AG08395 (cell line): ENCODE results near the gene MERTK.
"Not testable (repeated sequence)": the region's sequence is repeated elsewhere in the genome, so short reads cannot be mapped to it uniquely, and the experiment has no call there.

ENCODE experiments used
- DNase-seq: peaks from one replicate; pipeline ENCODE4 v3.0.0; 2012; ENCODE audit warnings: mixed read lengths, low spot score

Gene MERTK

DNA sequence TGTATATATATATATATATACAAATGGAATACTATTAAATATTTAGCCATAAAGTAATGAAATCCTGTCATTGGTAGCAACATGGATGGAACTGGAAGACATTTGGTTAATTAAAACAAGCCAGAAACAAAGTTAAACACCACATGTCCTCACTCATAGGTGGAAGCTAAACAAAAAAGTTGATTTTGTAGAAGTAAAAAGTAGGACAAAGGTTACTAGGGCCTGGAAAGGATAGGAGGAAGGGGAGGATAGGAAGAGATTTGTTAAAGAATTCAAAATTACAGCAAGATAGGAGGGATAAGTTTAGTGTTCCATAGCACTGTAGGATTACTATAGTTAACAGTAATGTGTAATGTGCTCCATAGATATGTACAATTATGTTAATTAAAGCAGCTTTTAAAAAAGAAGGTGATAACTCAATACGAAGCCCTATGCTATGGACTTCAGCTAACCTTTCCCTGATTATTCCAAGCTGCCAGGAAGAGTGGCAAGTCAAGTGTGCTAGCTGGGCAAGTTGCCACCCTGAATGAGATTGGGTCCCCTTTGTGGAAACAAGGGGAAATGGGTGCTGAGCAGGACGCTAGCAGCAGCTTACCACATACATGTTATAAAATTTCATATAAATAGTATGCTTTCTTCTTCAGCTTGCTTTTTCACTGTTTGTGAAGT, 12.3 kb downstream of the MERTK start:
- DNase-seq: no peak

DNA sequence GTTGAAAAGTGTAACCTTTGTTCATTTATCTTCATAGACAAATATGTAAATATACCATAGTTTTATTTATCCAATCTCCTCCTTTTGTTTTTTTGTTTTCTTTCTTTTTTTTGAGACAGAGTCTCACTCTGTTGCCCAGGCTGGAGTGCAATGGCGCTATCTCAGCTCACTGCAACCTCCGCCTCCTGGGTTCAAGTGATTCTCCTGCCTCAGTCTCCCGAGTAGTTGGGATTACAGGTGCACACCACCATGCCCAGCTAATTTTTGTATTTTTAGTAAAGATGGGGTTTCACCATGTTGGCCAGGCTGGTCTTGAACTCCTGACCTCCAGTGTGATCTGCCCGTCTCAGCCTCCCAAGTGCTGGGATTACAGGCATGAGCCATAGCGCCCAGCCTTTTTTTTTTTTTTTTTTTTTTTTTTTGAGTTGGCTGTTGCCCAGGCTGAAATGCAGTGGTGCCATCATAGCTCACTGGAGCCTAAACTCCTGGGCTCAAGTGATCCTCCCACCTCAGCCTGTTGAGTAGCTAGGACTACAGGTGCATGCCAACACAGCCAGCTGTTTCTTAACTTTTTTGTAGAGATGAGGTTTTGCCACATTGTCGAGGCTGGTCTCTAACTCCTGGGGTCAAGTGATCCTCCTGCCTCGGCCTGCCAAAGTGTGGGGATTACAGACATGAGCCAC, 13.0 kb downstream of the MERTK start:
- not testable (repeated sequence) for DNase-seq

DNA sequence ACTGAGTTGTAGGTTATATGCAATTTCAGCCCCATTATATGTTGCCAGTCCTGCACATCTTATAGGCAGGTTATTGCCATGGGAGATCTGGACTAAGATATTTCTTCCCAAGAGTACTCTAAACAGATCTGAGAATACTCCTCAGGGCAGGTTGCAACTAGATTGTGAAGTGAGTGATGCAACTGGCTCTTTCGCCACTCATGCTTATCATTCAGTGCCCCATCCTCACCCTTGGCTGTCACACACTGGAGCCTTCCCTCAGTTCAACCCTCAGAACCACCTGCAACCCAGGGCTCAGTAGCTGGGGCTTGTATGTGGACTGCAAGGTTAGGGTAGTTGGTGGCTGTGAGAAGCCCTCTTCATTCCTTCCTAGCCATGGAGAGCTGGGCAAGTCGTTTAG, 14.1 kb downstream of the MERTK start:
- DNase-seq: no peak

DNA sequence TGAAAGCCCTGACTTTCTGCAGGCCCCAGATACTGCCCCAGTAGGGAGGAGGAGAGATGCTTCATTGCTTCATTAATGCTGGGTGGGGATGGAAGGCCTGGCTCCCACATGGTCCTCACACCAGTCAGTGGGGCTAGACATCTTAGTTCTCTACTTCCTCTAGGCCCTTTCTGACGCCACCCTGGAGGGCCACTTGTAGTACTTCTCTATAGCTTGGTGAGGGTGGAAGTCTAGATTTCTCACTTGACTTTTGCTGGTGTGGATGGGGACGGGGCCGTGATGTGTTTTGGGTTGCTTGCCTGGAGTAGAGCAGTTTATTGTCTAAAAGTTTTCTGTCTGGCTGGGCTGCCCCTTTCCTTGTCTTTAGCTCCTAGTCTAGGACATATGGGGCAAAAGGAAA, 18.7 kb downstream of the MERTK start:
- DNase-seq: no peak

DNA sequence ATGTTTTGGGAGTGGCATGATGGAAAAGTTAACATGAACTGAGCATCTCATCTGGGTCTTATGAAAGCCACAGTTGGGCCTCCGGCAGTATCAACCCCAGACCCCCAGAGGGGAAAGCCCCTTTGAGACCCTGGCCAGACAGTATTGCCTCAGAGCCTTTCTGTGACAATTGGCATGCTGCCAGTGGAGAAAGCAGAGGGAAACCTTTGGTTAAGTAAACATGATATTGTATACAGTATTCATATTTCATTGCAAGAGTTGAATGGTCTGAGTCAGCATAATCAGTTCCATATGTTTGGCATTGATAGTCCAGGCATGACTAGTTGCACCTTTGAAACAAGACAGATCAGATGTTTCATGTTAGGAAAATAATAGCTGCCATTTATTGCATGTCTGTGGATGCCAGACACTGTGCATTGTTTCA, 20.0 kb downstream of the MERTK start:
- peak; percentile 65 for DNase-seq

DNA sequence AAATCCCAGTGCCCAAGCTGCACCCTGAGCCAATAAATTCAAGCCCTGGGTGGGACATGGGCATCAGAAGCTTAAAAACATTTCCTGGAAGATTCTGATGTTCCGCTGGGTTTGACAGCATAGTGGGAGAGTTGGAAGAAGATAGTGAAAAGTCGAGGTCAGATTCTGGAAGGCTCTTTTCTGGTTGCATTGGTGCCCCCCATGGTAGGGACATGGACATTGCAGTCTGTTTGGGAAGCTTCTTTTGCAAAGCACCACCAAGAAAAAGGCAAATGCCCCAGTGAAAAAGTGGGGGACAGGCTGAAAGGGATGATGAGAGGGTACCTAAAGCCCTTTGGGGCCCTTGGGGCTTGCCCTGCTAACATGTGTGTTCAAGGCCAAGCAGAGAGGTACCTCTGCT, 21.0 kb downstream of the MERTK start:
- DNase-seq: no peak

DNA sequence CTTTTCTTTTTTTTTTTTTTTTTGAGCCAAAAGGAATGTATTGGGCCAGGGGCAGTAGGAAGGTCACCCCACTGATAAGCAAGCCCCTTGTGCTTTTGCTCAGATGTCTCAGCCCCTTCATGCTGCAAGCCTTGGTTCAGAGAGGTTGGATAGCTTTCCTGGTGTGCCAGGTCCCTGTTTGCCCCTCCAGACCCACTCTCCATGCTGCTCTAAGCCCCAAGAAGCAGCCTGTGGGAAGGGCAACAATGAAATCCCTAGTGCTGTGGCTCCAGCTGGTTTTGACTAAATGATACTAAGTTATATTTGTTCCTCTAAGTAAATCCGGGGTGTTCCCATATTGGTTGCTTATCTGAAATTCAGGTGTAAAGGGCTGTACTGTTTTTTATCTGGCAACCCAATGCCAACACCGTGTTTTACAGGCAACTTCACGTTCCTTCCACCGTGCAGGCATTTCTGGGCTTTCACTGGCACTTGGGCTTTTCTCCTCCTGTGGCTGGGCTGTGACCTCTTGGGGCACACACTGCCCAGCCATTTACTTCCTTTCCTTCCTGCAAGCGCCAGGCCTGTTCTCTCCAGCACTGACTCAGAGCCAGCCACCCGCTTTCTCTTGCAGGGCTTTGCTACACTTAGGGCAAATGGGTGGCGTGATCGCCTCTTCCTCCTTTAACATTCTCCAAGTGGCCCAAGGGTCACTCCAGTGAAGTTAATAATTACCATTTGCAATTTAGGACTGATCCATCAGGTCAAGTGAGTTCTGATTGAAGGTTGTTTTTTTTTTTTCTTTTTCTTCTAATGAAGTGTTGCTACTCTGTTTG, 21.6 kb downstream of the MERTK start:
- DNase-seq: no peak

DNA sequence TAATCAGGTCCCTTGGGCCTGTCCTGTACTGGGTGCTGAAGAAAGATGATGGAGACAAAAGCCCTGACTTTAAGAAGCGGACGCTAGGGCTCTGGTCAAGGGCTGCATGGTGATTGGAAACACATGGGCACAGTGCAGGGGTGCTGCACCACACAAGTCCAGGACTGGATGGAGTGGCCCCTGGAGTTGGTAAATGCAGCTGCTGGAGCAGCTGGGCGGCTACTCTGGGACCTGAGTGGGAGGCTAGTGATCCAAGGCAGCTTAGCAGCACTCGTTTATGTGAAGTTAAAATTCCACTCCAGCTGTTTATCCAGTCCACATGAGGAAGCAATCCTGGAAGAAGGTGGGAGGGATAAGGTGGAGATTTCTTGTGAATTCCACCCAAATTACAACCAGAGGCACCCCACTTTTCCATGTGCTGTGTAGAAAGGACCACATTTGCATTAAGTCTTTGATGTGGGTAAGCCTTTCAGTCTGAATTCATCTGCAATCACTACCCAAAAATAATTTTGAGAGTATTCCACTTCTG, 24.9 kb downstream of the MERTK start:
- DNase-seq: no peak

DNA sequence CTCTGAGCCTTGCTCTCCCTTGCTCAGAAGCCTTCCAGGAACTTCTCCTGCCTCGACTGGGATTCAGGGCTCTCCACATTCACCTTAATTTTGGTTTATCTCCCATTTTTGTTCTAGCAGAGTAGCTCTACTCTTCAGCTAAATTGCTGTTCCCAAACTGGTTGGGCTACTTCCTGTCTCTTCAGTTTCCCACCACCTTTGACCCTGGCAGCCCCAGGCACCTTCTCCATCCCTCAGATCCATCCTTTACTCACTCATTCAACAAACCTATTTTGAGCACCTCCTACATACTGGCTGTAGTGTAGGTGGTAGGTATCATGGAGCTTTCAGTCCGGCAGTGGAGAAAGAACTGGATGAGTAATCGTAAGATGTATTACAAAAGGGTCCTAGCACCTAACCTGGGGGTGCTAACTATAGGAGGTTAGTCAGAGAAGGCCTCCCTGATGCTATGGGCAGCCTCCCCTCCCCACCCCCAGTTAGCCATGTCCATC, 26.3 kb downstream of the MERTK start:
- DNase-seq: no peak

DNA sequence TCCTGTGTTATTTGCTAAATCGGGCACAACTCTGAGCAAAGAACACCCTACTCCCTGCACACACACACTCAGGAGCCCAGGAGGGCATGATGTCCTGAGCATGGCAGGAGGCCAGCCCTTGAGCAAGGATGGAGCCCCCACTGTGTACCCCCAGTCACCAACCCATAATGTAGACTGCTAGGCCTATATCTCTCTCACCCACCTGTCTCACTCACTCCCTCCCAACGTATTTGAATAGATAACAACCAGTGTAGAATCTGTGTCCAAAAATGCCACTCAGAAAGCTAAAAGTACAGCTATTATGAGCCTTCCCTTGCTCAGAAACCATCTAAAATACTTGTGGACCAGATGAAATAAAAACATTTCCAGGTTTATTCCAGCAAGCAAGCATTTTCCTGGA, 29.3 kb downstream of the MERTK start:
- no peak for DNase-seq

DNA sequence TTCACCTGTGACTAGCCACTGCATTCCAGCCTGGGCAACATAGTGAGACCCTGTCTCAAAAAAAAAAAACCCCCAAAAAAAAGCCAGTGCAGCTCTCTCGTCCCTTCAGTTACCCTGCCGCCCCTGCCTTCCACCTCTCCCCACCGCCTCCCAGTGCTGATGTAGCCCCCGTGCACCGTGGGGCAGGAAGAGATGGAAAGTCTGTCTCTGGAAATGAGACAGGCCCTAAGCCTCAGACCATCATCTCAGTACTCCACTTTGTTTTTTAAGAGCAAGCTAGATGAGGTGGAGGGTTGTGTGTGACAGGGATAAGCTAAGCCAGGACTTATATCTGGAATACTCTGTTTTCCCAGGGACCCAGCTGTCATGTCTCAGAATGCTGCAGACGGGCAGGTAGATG, 32.0 kb downstream of the MERTK start:
- no peak for DNase-seq

DNA sequence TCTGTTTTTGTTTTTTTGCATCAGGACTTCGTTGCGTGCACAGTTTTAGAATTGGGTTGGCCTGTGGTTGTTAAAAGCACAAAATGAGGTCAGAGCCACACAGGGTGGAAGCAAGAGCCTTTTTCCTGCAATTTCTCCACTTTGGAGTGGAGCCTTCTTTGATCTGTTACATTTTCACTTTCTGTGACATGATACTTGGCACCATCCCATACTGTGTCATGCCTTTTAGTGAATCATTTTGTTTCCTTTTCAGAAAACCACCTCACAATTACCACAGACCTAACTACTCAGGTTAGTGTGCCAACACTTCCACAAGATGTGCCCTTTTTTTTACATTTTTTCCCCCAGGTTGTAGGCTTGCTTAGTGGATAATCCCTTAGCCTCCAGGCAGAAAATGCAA, 32.5 kb downstream of the MERTK start:
- DNase-seq: peak; percentile 47

DNA sequence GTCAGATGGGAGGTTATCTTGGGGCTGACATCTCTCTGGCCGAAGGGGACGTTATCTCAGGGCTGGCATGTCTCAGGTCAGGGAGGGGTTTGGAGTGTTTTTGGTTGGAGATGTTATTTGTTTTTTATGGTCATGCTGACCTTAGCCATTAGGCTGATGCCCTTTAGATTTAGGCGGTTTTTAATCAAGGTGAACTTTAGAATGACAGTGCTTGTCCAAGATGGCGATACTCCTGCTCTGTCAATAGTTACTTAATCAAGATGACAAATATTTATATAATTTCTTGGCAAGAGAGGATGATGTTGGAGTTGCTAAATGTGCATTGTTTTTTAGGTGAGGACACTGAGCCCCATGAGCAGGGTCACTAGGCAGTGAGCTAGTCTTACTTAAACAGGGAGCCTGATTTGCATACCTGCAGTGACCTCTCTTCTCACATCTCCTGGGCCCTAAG, 34.5 kb downstream of the MERTK start:
- no peak for DNase-seq

DNA sequence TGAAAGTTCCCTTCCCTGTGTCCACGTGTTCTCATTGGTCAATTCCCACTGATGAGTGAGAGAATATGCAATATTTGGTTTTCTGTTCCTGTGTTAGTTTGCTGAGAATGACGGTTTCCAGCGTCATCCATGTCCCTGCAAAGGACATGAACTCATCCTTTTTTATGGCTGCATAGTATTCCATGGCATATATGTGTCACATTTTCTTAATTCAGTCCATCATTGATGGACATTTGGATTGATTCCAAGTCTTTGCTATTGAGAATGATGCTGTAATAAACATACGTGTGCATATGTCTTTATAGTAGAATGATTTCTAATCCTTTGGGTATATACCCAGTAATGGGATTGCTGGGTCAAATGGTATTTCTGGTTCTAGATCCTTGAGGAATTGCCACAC, 35.5 kb downstream of the MERTK start:
- DNase-seq: not testable (repeated sequence)

DNA sequence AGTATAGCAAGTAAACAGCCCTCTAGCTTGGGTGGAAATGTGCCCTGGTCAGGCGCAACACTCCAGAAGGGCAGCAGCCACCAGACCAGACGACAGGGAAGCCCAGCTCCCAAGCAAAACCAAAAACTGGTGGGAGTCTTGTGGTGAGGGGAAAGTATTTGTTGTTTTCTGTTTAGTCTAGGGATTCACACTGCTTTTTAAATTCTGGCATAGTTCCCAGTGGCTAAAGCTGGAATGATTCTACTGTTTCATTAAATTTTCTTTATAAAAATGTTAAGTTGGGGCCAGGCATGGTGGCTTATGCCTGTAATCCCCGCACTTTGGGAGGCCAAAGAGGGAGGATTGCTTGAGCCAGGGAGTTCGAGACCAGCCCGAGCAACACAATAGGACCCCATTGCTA, 38.5 kb downstream of the MERTK start:
- DNase-seq: no peak

DNA sequence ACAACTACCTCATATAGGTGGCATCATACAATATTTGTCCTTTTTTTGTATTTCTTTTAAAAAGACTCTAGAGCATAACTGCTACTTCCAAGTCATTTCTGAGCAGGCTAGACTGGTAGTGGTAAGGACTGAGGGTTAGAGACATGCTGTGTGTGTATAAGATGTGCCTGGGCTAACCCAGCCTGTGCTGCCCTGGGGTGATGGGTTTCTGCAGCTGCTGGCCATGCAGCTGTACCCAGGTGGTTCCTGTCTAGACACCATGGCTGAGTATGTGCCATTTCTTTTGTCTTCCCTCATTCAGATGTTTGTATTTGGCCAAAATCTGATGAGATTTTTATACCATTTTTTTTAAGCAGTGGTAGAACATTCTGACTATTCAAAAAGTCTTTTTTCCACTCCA, 40.0 kb downstream of the MERTK start:
- DNase-seq: no peak

DNA sequence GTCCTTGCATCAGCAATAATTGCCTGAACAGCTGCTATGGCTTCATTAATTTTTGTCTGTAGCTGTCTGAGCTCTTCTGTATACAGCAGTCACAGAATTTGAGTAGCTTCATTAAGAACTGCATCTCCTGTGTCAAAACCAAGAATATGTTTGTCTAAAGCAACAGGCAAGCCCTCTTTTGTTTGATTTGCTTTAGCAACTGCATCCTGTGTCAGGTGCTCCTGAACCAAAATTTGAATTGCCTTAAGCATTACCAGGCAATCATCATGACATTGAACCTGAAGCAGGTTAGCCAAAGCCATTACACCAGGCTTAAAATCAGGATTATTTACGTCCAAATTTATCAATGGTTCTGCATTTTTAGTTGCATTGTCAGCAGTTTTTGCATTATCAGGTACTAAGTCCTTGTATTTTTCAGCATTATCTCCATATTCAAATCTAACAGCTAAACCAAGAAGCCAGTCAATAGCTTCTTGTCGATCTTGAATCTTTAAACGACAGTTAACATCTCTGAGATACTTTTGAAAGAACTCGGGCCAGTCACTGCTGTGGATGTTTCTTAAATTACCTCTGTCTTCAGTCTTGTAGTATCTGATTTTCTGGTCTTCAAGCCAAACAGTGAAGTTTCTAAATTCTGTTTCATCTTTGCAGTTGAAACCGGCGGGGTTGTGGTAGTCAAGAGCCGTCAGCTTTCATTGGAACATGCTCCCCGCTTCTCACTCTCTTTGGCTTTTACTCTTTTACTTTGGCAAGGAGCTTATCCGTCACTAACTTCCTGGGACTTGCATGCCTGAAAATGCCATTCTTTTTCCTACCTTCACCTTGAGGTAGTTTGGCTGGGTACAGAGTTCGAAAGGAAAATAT, 42.2 kb downstream of the MERTK start:
- no peak for DNase-seq

DNA sequence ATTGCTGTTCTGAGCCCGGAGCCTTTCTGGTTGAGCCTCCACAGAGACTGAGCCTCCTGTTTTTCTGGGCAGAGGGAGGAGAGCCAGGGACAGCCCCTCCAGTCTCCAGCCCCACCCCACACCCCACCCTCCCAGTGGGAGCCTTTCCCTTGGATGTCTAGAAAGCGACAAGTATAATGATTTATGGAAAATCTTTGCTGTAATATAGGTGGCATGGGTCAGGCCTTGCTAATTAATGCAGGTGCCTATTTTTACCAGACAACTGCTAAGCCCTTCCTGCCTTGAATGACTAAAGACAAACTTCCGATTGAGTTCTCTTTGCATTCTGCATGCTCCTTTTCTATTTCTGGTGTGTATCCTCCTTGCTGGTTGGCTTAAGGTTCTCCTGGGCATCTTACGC, 43.1 kb downstream of the MERTK start:
- no peak for DNase-seq

DNA sequence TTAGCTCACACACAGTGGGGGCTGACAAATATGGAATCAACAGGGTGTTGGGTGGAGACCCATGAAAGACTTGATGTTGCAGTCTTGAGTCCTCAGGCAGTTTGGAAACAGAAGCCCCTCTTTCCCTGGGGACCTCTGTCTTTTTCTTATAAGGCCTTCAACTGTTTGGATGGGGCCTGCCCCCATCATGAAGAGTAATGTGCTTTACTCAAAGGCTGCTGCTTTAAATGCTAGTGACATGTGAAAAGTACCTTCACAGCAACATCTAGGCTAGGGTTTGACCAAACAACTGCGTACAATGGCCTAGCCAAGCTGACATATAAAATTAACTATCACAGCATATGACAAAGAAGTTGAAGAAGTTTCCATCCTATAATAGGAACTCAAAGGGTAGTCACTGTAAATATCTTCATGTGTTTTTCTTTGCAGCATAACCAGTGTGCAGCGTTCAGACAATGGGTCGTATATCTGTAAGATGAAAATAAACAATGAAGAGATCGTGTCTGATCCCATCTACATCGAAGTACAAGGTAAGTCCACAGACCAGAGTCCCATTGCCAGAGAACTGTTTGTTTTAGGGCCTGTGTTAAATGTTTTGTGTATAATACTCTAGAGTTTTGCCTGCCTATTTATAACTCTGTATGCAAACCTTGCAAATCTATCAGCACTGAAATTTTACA, 46.3 kb downstream of the MERTK start:
- DNase-seq: no peak

DNA sequence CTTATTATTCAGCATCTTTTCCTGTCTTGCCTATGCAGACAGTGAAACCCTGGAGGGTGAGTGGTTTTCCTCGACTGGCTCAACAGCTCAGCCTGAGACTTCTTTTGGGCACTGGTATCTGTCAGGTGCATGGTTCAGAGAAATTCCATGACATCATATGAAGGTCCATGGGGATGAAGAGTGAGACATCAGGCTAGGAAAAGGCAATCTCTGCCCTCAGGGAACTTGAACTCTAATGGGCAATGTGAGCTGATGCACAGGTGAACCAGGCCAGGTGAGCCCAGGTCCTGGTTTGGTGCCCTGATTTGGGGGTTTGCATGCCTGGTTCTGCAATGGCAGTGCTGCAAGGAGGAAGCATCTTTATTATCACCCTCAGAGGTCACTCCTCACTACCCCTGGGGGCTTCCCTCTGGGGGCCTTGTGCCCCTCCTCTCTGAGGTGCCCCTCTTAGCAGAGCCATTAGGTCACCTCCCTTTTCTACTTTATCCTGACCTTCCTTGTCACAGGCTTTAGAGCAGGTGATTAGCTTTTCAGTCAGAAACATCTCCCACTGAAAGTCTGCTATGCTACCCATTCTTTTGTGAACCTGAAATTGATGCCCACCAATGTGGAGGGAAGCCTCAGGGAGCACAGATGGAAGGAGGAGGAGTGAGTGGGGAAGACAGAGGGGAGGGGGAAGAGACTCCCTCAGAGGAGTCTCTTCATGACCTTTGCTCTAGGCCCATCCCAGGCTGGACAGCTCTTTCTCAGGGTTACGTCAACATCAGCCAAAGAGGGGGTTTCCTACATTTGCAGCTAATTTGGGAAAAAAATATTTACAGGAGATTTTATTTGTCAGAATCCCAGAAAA, 47.3 kb downstream of the MERTK start:
- DNase-seq: no peak
